A549 (cell line): ENCODE results near the gene ZBTB38. TPM values are rescaled to one million over a fixed set of nuclear protein-coding genes. Genes with fewer than 3 reads are reported as not detected.
A peak's percentile ranks its signal among the peaks of the same experiment; 100 is the strongest.

Experiments used
- ATAC-seq, 2 experiments: fragments of 200-7000 bp in 1 of 2; fragments of >200 bp in 1 of 2; cut with Nextera tagmentation in 1 of 2; cut with Tn5 transposase in 1 of 2; 3 replicates each; pipeline versions ENCODE4 v1.8.0 to v1.9.1; 2018 to 2020; ENCODE audit warnings: mild to moderate bottlenecking in 1 of 2, moderate library complexity in 1 of 2
- CTCF ChIA-PET: fragments of 300-600 bp; sonication (Branson Sonifier 250); formaldehyde crosslinking; extraction: SDS; loops from one replicate; lab custom pipeline; 2021; ENCODE audit warnings: antibody characterized with exemption, inconsistent platforms; lab: Yijun Ruan, JAX
- POLR2A ChIA-PET: fragments of 350-600 bp; formaldehyde crosslinking; extraction: SDS; loops from one replicate; lab custom pipeline; 2021; ENCODE audit warnings: antibody characterized with exemption, inconsistent platforms; lab: Yijun Ruan, JAX
- DNase-seq, 2 experiments: peaks; one replicate each; pipeline versions ENCODE4 v3.0.0 to v3.0.0-alpha.2; 2011 to 2016; ENCODE audit warnings: low read depth in 1 of 2, low spot score in 1 of 2
- FAIRE-seq: peaks from 2 replicates; lab custom pipeline; 2011; peaks lifted over from hg19 to GRCh38; lab: Jason Lieb, UNC
- H3K27ac ChIP-seq, 2 experiments: fragments of >200 bp; sonication (Bioruptor Twin); formaldehyde crosslinking; 3 replicates each; pipeline ENCODE4 v1.5.1; 2016 to 2017
- H3K4me1 ChIP-seq: fragments of >200 bp; sonication (Bioruptor Twin); formaldehyde crosslinking; 3 replicates; pipeline ENCODE4 v1.6.1; 2016
- H3K4me2 ChIP-seq: fragments of >200 bp; sonication (Bioruptor Twin); formaldehyde crosslinking; 3 replicates; pipeline ENCODE4 v1.6.1; 2016
- H3K4me3 ChIP-seq: fragments of >200 bp; sonication (Bioruptor Twin); formaldehyde crosslinking; 3 replicates; pipeline ENCODE4 v1.5.1; 2016
- H3K9me3 ChIP-seq: fragments of >200 bp; sonication (Bioruptor Twin); formaldehyde crosslinking; 3 replicates; pipeline ENCODE4 v1.6.1; 2016
- CBX2 ChIP-seq: fragments of 200-600 bp; sonication (generic); IDR thresholded peaks from 2 replicates; pipeline ENCODE4 v1.6.1; 2016; ENCODE audit warnings: low read depth, mild to moderate bottlenecking, borderline replicate concordance
- EHF ChIP-seq: fragments of 250-450 bp; sonication (Bioruptor Pico); IDR thresholded peaks from 2 replicates; pipeline ENCODE4 v1.5.0; 2020; ENCODE audit warnings: mild to moderate bottlenecking
- EHMT2 ChIP-seq: fragments of 200-600 bp; sonication (generic); IDR thresholded peaks from 2 replicates; pipeline ENCODE4 v1.6.1; 2016; ENCODE audit warnings: antibody characterized with exemption, low read depth, mild to moderate bottlenecking, moderate library complexity
- HEYL ChIP-seq: fragments of 250-450 bp; sonication (Bioruptor Pico); IDR thresholded peaks from 2 replicates; pipeline ENCODE4 v1.8.0; 2021; ENCODE audit warnings: mild to moderate bottlenecking, moderate library complexity
- HOXA7 ChIP-seq: fragments of 250-450 bp; sonication (Bioruptor Pico); IDR thresholded peaks from 2 replicates; pipeline ENCODE4 v1.5.0; 2020; ENCODE audit warnings: mild to moderate bottlenecking, moderate library complexity
- HOXB13 ChIP-seq: fragments of 250-450 bp; sonication (Bioruptor Pico); IDR thresholded peaks from 2 replicates; pipeline ENCODE4 v1.5.0; 2020; ENCODE audit warnings: low read depth, mild to moderate bottlenecking, moderate library complexity
- JUN ChIP-seq, 2 experiments: fragments of >200 bp; sonication (Bioruptor Twin); formaldehyde crosslinking; IDR thresholded peaks; 2 replicates in 1 of 2; 3 replicates in 1 of 2; pipeline ENCODE4 v1.6.1; 2016 to 2017
- MAFK ChIP-seq: fragments of 450-650 bp; IDR thresholded peaks from 2 replicates; pipeline ENCODE4 v1.6.1; 2014; ENCODE audit not compliant: partially characterized antibody
- MYC ChIP-seq: IDR thresholded peaks from 2 replicates; pipeline ENCODE4 v1.6.1; 2012; ENCODE audit warnings: mild to moderate bottlenecking, inconsistent platforms, low read length, improper control_type of control experiment, borderline replicate concordance
- NFE2L2 ChIP-seq: fragments of 150-350 bp; conservative IDR thresholded peaks from 2 replicates; pipeline ENCODE4 v1.6.1; 2014; ENCODE audit warnings: low read length
- PHF8 ChIP-seq: fragments of 200-600 bp; sonication (generic); IDR thresholded peaks from 2 replicates; pipeline ENCODE4 v1.6.1; 2016; ENCODE audit warnings: low read depth, mild to moderate bottlenecking, antibody characterized with exemption, moderate library complexity, borderline replicate concordance
- POLR2A ChIP-seq: IDR thresholded peaks from 2 replicates; pipeline ENCODE4 v1.6.1; 2012; ENCODE audit warnings: mild to moderate bottlenecking, low read length
- RCOR1 ChIP-seq: fragments of 150-350 bp; IDR thresholded peaks from 2 replicates; pipeline ENCODE4 v1.6.1; 2014; ENCODE audit warnings: antibody characterized with exemption, low read length, low read depth
- RNF2 ChIP-seq: fragments of 200-600 bp; sonication (generic); IDR thresholded peaks from 2 replicates; pipeline ENCODE4 v1.6.1; 2016; ENCODE audit warnings: low read depth, mild to moderate bottlenecking, antibody characterized with exemption, moderate library complexity, borderline replicate concordance
- SREBF2 ChIP-seq: fragments of 450-650 bp; IDR thresholded peaks from 2 replicates; pipeline ENCODE4 v1.6.1; 2014; ENCODE audit warnings: mild to moderate bottlenecking, moderate library complexity
- ZFP36 ChIP-seq: fragments of 450-650 bp; IDR thresholded peaks from 2 replicates; pipeline ENCODE4 v1.6.1; 2014; ENCODE audit warnings: borderline replicate concordance; ENCODE audit not compliant: partially characterized antibody
- ZSCAN20 ChIP-seq: fragments of 250-450 bp; sonication (Bioruptor Pico); IDR thresholded peaks from 2 replicates; pipeline ENCODE4 v1.8.0; 2022; ENCODE audit warnings: mild to moderate bottlenecking, moderate library complexity
- WGBS: methylation state at CpG from one replicate; pipeline ENCODE4 v1.1.6; 2017; ENCODE audit errors: missing lambda C conversion rate; 5-methylcytosine and 5-hydroxymethylcytosine counted together
- polyA plus RNA-seq, 4 experiments: library from polyadenylated mRNA; depleted of rRNA in 3 of 4; stranded (reverse); fragments of >200 nt; fragmentation: RNase III in 1 of 4; extraction: RNeasy Plus Mini Kit Qiagen cat#74134 plus additional on column Dnase treatment in 1 of 4; gene quantifications; 2 replicates in 3 of 4; 3 replicates in 1 of 4; pipeline ENCODE4 v1.2.3, GENCODE V29; 2011 to 2017
- TF ChIP-seq, protein P1 (sequence below): fragments of >200 bp; sonication (Bioruptor Twin); formaldehyde crosslinking; IDR thresholded peaks from 3 replicates; pipeline ENCODE4 v1.6.1; 2016
- TF ChIP-seq, protein P2 (sequence below): IDR thresholded peaks from 2 replicates; pipeline ENCODE4 v1.6.1; 2012
- TF ChIP-seq, protein P3 (sequence below): fragments of 250-450 bp; sonication (Bioruptor Pico); IDR thresholded peaks from 2 replicates; pipeline ENCODE4 v1.5.0; 2020; ENCODE audit warnings: low read depth, mild to moderate bottlenecking, moderate library complexity

ZBTB38 gene
- polyA plus RNA-seq, 2 of the 4 experiments (the other 2 are of a cell fraction), result 72.0 to 110 TPM

DNA sequence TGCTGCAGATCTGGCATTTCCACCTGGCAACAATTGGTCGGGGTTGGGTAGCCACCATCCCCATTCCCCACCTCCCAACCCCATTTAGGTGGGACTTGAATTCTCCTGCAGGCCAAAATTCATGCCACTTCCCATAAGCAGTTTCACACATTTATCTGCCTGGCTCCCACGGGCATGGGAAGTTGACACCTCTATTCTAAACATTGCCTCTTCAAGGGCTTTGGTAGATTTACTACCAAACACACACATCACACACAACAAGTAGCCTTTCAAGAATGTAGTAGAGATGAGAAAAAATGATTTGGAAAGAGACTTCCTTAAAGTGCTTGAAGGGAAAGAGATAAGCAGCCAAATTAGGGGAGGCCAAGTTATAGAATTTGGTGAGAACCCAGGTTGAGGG lies 30.9 kb downstream of the ZBTB38 start:
- ATAC-seq, result no peak
- Histone ChIP-seq H3K9me3 (peaks cover 16% of the 10 kb centered on the region), H3K4me3 (no peak overlapping the region), H3K27ac (peak overlapping the region; percentile 80 to 99), H3K4me1 (peaks cover 50% of the 10 kb centered on the region), H3K4me2 (peak overlapping the region; percentile 88; the same call in 1 of the 3 replicates)
- no peak for DNase-seq
- TF ChIP-seq, protein P1, sequence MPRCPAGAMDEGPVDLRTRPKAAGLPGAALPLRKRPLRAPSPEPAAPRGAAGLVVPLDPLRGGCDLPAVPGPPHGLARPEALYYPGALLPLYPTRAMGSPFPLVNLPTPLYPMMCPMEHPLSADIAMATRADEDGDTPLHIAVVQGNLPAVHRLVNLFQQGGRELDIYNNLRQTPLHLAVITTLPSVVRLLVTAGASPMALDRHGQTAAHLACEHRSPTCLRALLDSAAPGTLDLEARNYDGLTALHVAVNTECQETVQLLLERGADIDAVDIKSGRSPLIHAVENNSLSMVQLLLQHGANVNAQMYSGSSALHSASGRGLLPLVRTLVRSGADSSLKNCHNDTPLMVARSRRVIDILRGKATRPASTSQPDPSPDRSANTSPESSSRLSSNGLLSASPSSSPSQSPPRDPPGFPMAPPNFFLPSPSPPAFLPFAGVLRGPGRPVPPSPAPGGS, result no peak
- no peak for FAIRE-seq
- ChIA-PET POLR2A (no interaction called here), CTCF (no interaction called here)
- 81% methylated on average over 2 of the region's 2 CpGs for WGBS

DNA sequence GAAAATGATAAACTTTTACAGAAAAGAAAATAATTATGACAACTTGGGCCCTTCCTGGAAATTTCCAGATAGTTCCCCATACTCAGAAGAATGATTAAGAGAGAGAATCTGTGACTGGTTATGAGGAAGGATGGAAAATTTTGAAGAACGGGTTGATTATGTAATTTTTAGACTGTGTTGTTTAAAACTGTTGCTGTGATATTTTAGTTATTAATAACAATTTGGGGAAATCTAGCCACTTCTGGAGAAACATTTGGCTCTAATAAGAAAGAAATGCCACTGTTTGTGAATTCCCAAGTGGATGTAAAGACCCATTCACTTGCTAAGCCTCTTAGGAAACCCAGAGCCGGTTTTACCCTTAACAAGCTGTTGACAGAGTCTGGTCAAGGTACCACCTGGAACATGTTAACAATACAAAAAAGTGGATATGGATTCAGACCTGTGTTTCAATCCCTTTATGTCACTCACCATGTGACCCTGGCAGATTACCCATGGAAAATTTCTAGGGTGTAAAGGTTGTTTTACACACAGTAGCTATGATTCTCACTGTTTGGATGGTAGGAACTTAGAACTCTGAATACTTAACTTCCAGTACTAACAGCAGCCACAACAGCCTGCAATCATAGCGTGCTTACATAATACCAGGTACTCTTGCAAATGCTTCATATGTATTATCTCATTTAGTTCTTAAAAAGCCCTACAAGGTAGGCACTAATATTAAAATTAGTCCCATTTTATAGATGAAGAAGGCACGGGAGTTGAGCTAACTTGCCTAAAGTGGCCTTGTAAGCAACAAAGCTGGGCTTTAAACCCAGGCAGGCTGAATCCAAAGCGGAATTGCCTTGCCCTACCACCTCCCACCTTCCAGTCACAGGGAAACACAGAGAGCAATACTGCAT lies 32.0 kb downstream of the ZBTB38 start:
- H3K4me3 ChIP-seq, result no peak overlapping the region
- peak overlapping the region; percentile 99 to 100 for H3K27ac ChIP-seq
- H3K4me2 ChIP-seq, result peak overlapping the region; percentile 88
- CTCF ChIA-PET, result interaction anchor here (0.6 to 2.0 kb wide), 6 partner anchors 21 to 602 kb away, joined by 3 to 8 read pairs (median 3); no protein-coding TSS in a partner anchor
- 76% methylated on average over 5 of the region's 5 CpGs for WGBS
- FAIRE-seq (no peak), DNase-seq (peak in 1 of 2 experiments; percentile 35), ATAC-seq (no peak)
- peaks cover 61% of the 10 kb centered on the region for H3K4me1 ChIP-seq
- H3K9me3 ChIP-seq, result peaks cover 16% of the 10 kb centered on the region
- POLR2A ChIA-PET, result interaction anchor here (1.5 to 1.8 kb wide), 2 partner anchors 34 to 89 kb away, joined by 6 to 7 read pairs; no protein-coding TSS in a partner anchor
- TF ChIP-seq HEYL (CRISPR knock-in tag), result no peak
- TF ChIP-seq JUN (IDR thresholded peaks at IDR 0.05), result 0 out of 5 replicates have a peak, but pooled peaks of 1 of the 2 experiments have one; percentile 28
- no peak for TF ChIP-seq ZFP36
- TF ChIP-seq SREBF2, result no peak

DNA sequence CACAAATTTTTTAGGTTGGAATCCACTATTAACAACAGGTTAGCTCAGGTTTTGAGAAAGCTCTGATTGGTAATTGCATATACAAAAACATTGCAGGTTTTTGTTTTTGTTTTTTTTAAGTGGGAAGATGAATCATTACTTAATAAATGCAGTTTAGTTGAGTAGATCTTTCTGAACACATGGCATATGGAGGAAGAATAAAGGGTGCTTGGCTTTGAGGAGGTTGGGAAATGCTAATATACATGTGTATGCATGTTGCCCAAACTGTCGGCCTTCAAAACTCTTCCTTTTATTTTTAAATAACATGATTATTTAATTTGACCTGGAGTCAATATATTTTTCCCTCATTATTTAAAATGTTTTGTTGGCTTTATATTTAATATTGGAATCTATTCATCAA lies 32.8 kb downstream of the ZBTB38 start:
- ChIA-PET CTCF (interaction anchor here (1.2 to 2.0 kb wide), 5 partner anchors 21 to 89 kb away, joined by 3 to 8 read pairs (median 3); no protein-coding TSS in a partner anchor), POLR2A (interaction anchor here (0.6 to 2.2 kb wide), 4 partner anchors 11 to 666 kb away, joined by 6 to 9 read pairs (median 7); no protein-coding TSS in a partner anchor)
- FAIRE-seq (no peak), ATAC-seq (no peak), DNase-seq (no peak)
- peak overlapping the region; percentile 88 for H3K4me2 ChIP-seq
- peaks cover 12% of the 10 kb centered on the region for H3K9me3 ChIP-seq
- no peak overlapping the region for H3K4me3 ChIP-seq
- H3K4me1 ChIP-seq, result peaks cover 69% of the 10 kb centered on the region
- H3K27ac ChIP-seq, result peak overlapping the region; percentile 99 to 100
- TF ChIP-seq RNF2 (no peak), MAFK (no peak)
- WGBS, result 87% methylated on average over 1 of the region's 1 CpG

DNA sequence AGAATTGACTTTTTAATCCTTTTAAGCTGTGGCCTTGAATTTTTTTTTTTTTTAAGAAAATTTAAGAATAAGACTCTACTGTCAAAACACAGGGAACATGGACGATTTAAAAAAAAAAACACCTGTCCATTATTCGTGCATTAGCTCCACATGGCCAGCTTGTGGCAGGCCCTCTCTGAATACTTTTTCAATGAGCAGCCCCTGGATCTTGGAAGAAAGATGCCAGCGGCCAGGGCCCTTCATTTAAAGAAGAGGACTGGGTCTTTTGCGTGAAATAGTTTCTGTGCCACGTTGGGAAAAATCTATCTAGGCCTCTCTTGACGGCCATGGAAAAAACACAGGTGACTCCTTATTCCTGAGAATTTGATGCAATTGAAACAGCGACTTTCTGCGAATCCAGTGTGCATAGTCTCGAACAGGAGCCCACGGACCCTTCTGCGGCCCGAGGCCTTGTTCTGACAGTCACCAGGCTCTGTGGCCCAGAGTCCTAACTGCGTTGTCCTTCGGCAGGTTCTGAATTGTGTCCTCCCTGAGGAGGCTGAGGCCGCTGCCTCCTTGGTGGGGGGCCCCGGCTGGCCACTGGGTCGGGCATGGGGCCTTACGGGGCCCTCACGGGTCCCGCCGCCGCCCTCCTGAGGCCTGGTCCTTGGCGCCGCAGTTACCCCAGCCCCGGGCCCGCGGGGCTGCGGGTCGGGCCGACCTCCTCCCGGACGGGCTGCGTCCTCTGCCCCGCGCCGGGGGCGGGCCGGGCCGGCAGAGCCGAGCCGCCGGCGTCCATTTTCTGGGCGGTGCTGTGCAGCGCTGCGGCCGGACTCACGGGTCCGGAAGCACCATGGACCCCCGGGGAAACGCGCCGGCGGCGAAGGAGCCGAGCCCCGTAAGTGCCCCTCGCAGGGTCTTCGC lies 33.5 kb downstream of the ZBTB38 start:
- Histone ChIP-seq H3K9me3 (peaks cover 5% of the 10 kb centered on the region), H3K27ac (peak overlapping the region; percentile 99 to 100), H3K4me1 (peaks cover 76% of the 10 kb centered on the region), H3K4me2 (peak overlapping the region; percentile 88), H3K4me3 (peak overlapping the region; percentile 66)
- TF ChIP-seq ZSCAN20 (no peak), HOXA7 (no peak), EHMT2 (no peak), JUN (IDR thresholded peaks at IDR 0.05) (peak; percentile 26 to 78; a peak in 2 of 5 replicates), HOXB13 (CRISPR knock-in tag) (peak; percentile 59), RCOR1 (no peak), CBX2 (no peak), EHF (CRISPR knock-in tag) (peak; percentile 66), PHF8 (peak; percentile 88), MYC (no peak), POLR2A (peak; percentile 31), NFE2L2 (no peak)
- TF ChIP-seq, protein P1, result 0 out of 3 replicates have a peak, but pooled peaks have one; percentile 32
- TF ChIP-seq, protein P2, sequence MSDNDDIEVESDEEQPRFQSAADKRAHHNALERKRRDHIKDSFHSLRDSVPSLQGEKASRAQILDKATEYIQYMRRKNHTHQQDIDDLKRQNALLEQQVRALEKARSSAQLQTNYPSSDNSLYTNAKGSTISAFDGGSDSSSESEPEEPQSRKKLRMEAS, result peak; percentile 10
- TF ChIP-seq, protein P3, sequence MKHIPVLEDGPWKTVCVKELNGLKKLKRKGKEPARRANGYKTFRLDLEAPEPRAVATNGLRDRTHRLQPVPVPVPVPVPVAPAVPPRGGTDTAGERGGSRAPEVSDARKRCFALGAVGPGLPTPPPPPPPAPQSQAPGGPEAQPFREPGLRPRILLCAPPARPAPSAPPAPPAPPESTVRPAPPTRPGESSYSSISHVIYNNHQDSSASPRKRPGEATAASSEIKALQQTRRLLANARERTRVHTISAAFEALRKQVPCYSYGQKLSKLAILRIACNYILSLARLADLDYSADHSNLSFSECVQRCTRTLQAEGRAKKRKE (CRISPR knock-in tag), result 0 out of 2 replicates have a peak, but pooled peaks have one; percentile 2
- DNase-seq (peak; percentile 50 to 56), ATAC-seq (peak; percentile 84 to 87), FAIRE-seq (no peak)
- POLR2A ChIA-PET, result interaction anchor here (0.6 to 2.2 kb wide), 5 partner anchors 11 to 666 kb away, joined by 4 to 9 read pairs (median 7); no protein-coding TSS in a partner anchor
- CTCF ChIA-PET, result interaction anchor here (1.0 to 3.2 kb wide), 8 partner anchors 9 to 90 kb away, joined by 3 to 15 read pairs (median 4); no protein-coding TSS in a partner anchor
- 17% methylated on average over 14 of the region's 59 CpGs for WGBS
